ENCODE results near the gene MRPL23.

The MRPL23 gene

GRCh38 chr11:1920909-1921573, 26.1 kb upstream of the MRPL23 start:
- no peak for DNase-seq

DNA sequence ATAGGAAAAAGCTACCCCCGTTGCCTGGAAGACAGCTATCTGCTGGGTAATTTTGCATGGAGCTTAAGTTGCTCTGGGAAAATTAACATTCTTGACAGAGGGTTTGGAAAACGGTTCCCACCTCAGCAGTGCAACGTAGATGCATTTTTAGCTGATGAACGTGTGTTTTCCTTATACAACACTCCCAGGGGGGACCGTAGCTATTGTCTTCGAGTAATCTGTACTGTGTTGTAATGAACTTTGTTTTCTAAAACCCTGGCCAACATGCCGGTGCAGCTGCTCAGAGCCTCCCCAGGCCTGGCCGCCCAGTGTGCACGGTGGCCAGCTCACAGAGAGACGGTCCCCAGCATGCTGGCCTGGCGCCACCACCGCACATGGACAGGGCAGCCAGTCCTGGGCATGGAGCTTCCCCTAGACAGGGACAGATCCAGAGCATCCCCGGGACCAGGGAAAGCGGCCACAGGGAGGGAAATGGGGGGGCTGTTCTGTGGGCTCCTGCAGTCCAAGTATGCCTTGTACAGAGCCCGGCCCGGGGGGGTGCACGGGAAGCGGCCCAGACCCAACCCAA, 25.5 kb upstream of the MRPL23 start:
- DNase-seq, result peak in 9 of 56 donors; percentile 12 to 66 (median 17)

DNA sequence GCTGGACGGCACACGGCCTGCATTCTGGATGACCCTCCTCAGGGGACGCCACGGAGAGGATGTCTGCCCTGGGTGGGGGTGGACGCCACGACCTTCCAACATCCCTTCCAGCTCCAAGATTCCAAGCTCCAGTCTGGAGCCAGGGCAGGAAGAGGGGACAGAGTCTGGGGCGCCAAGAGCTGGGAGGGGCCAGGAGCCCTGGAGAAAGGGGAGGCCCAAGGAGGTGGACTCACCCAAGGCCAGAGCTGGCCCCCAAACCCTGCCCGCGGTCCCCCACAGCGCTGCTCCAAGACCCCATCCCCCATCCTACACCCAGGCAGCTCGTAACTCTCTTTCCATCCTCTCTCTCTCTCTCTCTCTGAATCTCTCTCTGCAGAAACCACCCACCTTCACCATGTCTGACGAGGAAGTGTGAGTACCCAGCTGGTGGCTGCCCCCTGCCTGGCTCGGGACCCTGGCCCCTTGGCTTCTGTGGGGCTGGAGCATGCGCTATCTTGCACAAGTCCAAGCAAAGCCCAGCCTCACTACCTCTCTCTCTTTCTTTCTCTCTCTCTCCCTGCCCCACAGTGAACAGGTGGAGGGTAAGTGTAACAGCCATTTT, 24.6 kb upstream of the MRPL23 start:
- DNase-seq, result no peak

- DNase-seq, result no peak
Observed at GRCh38 chr11:1923201-1923956, 23.8 kb upstream of the MRPL23 start.

DNA sequence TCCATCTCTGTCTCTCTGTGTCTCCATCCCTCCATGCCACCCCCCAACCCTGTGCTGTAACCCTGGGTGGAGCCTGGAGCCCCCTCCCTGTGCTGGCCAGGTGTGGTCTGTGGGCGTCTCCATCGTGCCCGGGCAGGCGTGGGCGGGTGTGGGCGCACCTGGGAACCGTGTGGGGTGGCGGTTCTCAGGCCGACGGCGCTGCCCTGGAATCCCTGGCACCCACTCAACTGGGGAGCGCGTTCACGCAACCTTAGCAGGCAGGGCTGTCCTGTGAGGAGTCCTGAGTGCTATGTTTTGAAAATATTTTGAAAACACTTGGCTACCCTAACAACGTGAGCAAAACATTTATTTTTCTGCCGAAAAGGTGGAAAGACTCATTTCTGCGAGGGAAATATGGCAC, 23.0 kb upstream of the MRPL23 start:
- DNase-seq, result no peak

DNA sequence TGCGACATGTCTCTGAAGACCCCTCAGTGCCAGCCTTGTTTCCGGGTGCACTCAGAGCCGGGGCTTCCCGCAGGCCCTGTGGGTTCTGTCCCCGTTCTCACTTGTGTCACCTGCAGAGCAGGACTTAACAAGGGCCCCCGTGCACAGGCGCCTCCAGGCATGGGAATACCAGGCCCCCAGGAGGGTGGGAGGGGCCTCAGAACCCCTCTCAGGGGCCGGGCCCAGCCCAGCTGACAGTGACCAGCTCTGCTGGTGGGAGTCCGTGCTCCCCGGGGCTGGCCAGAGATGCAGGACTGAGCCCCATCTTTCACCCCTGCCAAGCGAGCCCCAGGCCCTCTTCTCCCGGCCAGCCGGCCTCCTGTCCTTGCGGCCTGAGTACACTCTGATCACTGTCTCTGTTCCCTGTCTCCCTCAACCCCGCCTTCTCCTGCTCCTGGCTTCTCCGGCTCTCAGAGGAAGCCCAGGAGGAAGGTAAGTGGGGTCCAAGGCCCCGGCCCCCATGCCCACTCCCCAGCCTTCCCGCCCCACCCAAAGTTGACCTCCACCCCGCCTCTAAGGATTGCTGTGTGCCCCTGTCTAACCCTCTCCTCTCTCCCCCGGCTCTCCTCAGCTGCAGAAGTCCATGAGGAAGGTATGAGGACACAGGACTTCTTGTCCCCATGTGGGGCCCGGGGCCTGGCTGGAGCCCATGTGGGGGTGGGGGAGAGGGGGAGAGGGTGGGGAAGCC, 22.3 kb upstream of the MRPL23 start:
- DNase-seq, result no peak

- no peak for DNase-seq
Observed at GRCh38 chr11:1925373-1926155, 21.6 kb upstream of the MRPL23 start.

DNA sequence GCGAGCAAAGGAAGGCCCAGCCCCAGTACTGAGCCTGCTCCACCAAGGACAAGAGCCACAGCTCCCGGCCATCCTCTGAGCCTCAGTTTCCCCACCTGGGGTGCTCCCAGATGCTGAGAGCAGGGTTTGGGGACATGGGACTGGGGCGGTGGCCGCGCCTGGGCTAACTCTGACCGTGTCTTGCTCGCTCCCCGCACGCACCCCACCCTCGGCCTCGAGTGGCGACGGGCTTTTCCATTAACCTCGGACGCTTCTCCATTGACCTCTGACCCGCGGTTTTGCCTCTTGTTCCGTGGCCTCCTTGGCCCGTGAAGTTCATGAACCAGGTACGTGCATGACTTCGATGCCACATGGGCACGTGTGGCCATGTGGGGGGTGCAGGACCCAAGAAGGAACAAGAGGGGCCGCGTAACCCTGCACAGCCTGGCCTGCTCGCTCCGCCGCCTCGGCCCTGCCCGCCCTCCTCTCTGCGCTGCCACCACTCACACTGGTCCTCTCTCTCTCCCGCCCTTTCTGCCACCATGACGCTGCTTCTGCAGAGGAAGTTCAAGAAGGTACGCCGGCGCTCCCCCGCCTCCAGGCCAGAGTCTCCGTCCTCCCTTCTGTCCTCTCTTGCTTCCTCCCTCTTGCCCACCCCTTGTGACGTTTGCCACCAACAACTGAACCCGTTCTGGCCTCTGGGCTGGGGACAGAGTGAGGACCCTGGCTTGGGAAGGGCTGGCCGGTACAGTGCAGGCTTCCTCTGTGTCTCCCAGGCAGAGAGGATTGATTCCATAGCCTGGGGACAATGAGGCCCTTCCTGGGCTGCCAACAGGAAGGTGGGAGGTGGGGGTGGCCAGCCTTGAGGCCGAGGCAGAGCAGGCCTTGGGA, 20.7 kb upstream of the MRPL23 start:
- DNase-seq, result no peak

DNA sequence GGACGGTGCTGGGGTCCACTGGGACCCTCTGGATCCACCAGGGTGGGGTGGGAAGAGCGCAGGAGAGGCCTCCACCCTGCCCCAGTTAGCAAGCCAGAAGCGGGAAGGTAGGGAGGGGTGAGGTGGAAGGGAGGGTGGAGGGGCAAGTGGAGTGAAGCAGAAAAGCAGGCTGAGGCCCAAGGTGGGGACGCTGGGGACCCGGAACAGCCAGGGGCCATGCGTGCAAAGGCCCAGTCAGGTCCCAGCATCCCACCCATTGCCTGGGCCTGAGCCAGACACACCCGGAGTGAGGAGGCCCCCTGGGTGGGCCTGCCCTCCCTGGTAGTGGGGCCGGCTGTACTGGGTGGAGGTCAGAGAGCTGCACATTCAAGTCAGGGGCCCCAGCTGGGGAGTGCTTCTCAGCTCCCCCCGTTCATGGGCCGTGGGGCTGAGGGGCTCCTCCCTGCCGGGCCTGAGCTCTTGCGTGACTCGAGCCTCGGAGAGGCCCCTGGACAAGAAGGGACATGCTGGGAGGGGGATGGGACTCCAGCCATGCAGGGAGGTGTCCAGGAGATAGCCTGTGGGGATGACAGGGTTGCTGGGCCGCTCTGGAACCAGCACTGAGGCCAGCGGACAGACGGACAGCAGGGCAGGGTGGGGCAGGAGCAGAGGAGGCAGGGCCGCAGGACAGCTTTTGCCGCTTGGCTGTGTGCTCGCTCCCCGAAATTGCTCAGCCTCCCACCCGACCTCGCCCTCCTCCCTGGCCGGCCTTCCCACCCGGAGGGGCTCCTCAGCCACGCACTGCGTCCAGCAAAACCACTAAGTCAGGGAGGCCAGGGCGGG, 19.9 kb upstream of the MRPL23 start:
- DNase-seq, result no peak

DNA sequence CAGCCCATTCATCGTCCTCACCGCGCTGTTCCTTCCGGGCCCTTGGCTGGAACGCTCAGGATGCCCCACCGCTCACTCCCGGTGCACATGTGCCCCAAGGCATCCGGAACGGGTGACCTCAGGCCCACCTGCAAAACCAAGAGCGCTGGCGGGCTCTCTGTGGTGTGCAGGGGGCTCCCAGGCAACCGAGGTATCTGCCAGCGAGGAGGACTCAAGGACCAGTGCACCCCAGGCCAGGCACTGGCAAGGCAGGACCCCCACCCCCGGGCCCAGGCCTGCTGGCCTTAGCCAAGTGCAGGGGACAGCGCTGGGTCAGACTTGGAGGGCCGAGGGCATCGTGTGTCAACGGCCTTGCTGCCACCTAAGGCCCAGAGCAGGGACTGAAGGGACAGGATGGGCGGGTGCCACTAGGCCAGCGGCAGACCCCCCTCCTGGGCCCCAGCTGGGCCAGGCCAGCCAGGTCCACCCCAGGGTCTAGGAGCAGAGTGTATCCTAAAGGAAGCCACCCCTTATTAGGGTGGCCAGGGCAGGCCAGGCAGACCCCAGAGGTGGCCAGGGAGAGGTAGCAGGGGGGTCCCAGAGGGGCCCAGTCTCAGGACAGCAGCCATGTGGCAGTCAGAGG, 19.2 kb upstream of the MRPL23 start:
- no peak for DNase-seq

DNA sequence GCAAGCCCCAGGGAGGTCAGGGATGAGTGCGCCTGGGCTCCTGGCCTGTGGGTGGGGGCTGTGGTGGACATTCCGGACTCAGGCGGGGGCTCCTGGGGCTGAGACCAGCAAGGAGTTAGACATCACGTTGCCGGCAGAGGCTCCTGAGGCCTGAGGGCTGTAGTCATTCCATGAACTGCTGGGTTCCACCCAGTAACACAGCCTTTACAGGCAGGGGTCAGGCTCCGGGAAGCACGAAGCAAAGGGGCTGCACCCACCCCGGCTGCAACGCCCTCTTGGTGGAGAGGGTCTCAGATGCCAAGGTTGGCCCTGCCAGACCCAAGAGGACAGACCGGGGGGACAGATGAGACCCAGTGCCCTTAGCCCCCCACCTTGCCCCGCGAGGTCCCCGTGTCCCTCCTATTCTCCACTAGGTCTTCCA, 18.7 kb upstream of the MRPL23 start:
- no peak for DNase-seq

DNA sequence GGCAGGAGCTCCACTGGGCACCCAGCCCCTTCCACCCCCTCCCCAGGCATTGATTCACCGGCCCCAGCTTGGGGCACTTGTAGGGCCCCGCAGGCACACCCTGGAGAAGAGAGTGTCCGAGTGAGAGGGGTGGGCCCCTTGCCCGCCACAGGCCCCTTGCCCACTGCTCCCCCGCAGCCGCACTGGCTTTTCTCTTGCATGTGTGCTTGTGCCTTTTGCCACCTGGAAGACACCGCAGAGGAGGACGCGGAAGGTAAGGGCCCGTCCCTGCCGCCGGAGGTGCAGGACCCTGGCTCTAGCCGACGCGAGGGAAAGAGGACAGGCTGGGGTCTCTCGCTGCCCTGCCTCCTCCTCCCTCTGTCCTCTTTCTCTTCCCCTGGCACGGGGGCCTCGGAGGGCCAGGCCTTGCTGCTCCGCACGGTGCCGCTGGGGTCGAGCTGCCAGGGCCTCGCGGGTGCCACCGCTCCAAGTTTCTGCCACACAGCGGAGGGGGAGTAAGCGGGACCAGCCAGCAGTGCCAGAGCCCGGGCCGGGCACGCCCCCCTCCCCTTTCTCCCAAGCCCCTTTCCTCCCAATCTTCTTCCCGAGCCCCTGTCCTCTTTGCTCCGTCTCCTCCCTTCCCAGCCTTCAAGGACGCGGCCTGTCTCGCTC, 18.1 kb upstream of the MRPL23 start:
- no peak for DNase-seq

- DNase-seq, result no peak
Observed at GRCh38 chr11:1929621-1930461, 17.3 kb upstream of the MRPL23 start.

- DNase-seq, result peak in 5 of 56 donors; percentile 1 to 45 (median 26)
Observed at GRCh38 chr11:1930462-1930830, 16.7 kb upstream of the MRPL23 start.

GRCh38 chr11:1931341-1932104, 15.6 kb upstream of the MRPL23 start:
- DNase-seq, result no peak

GRCh38 chr11:1932105-1932480, 15.0 kb upstream of the MRPL23 start:
- DNase-seq, result no peak
